Gastroesophageal sphincter (tissue), 3 donors: ENCODE measurements around the gene FBXO15.

Experiments used
- EP300 ChIP-seq: sonication (generic); formaldehyde crosslinking; IDR thresholded peaks from one replicate; pipeline ENCODE4 v1.6.1; 2017; ENCODE audit warnings: antibody characterized with exemption, mild to moderate bottlenecking
- POLR2A ChIP-seq, 2 donors: fragments of 450-650 bp; IDR thresholded peaks; one replicate each; pipeline ENCODE4 v1.6.1; 2017; ENCODE audit warnings: antibody characterized with exemption in 2 of 2, mild to moderate bottlenecking in 2 of 2, moderate library complexity in 1 of 2
- POLR2AphosphoS5 ChIP-seq: sonication (generic); formaldehyde crosslinking; IDR thresholded peaks from one replicate; pipeline ENCODE4 v1.6.1; 2017; ENCODE audit warnings: antibody characterized with exemption
- TF ChIP-seq, protein P1 (sequence below), 4 experiments: fragments of 200-600 bp in 2 of 4; fragments of 450-650 bp in 2 of 4; sonication (generic) in 1 of 4; IDR thresholded peaks; one replicate each; pipeline ENCODE4 v1.5.1; 2017 to 2019; ENCODE audit warnings: antibody characterized with exemption in 4 of 4, mild to moderate bottlenecking in 2 of 4, moderate library complexity in 2 of 4

DNA sequence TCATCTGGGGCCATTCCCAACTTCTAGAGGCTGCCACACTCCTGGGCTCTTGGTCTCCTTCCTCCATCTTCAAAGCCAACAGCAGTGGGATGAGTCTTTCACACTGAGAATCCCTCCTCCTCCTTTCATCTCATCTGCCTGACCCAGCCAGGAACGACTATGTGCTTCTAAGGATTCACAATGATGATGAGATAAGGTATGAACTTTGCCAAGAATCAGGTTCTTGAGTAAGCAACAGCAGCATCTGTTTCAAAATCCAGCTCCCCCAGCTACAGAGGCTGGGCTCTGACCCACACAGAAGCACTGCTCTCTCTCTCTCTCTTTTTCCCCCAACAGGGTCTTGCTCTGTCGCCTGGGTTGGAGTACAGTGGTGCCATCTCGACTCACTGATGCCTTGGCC is 47.1 kb upstream of the FBXO15 start:
- TF ChIP-seq, protein P1, sequence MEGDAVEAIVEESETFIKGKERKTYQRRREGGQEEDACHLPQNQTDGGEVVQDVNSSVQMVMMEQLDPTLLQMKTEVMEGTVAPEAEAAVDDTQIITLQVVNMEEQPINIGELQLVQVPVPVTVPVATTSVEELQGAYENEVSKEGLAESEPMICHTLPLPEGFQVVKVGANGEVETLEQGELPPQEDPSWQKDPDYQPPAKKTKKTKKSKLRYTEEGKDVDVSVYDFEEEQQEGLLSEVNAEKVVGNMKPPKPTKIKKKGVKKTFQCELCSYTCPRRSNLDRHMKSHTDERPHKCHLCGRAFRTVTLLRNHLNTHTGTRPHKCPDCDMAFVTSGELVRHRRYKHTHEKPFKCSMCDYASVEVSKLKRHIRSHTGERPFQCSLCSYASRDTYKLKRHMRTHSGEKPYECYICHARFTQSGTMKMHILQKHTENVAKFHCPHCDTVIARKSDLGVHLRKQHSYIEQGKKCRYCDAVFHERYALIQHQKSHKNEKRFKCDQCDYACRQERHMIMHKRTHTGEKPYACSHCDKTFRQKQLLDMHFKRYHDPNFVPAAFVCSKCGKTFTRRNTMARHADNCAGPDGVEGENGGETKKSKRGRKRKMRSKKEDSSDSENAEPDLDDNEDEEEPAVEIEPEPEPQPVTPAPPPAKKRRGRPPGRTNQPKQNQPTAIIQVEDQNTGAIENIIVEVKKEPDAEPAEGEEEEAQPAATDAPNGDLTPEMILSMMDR (IDR thresholded peaks at IDR 0.05): no peak
- TF ChIP-seq POLR2A (IDR thresholded peaks at IDR 0.05) (no peak), POLR2AphosphoS5 (no peak), EP300 (no peak)
